Activated naive CD4-positive, alpha-beta T cell treated with anti-CD3 and anti-CD28 coated beads for 36 hours (primary cell): Measurements from ENCODE around the gene THSD4. TPM values are rescaled to one million over a fixed set of nuclear protein-coding genes. Genes with fewer than 3 reads are reported as not detected.

Experiments used
- CTCF ChIA-PET: fragments of 350-600 bp; sonication (Branson Sonifier 250); formaldehyde crosslinking; loops from one replicate; lab custom pipeline; 2021; ENCODE audit warnings: antibody characterized with exemption; lab: Charles Lee
- DNase-seq: peaks from one replicate; pipeline ENCODE4 v3.0.0-alpha.2; 2020
- H3K27ac Mint-ChIP-seq: one replicate; pipeline ENCODE4 v1.8.0; 2021; ENCODE audit warnings: mild to moderate bottlenecking, mixed read lengths
- H3K27me3 Mint-ChIP-seq: one replicate; pipeline ENCODE4 v1.8.0; 2021; ENCODE audit warnings: low read depth, mixed read lengths
- H3K36me3 Mint-ChIP-seq: one replicate; pipeline ENCODE4 v1.8.0; 2021; ENCODE audit warnings: low read depth, mixed read lengths
- H3K4me1 Mint-ChIP-seq: one replicate; pipeline ENCODE4 v1.8.0; 2021; ENCODE audit warnings: low read depth, mixed read lengths
- H3K4me3 Mint-ChIP-seq: one replicate; pipeline ENCODE4 v1.8.0; 2021; ENCODE audit warnings: mild to moderate bottlenecking, moderate library complexity, mixed read lengths
- H3K9me3 Mint-ChIP-seq: one replicate; pipeline ENCODE4 v1.8.0; 2021; ENCODE audit warnings: mixed read lengths
- intact Hi-C: fragments of 100-400 bp; cut with micrococcal nuclease; formaldehyde crosslinking; loops from one replicate; pipeline ENCODE4 v1.15.1; 2023
- total RNA-seq, 2 experiments: library from RNA; stranded (reverse); gene quantifications; one replicate each; pipeline ENCODE4 v1.2.3, GENCODE V29; 2021

Gene THSD4
- total RNA-seq, 2 experiments from 2014 or later: not detected

DNA sequence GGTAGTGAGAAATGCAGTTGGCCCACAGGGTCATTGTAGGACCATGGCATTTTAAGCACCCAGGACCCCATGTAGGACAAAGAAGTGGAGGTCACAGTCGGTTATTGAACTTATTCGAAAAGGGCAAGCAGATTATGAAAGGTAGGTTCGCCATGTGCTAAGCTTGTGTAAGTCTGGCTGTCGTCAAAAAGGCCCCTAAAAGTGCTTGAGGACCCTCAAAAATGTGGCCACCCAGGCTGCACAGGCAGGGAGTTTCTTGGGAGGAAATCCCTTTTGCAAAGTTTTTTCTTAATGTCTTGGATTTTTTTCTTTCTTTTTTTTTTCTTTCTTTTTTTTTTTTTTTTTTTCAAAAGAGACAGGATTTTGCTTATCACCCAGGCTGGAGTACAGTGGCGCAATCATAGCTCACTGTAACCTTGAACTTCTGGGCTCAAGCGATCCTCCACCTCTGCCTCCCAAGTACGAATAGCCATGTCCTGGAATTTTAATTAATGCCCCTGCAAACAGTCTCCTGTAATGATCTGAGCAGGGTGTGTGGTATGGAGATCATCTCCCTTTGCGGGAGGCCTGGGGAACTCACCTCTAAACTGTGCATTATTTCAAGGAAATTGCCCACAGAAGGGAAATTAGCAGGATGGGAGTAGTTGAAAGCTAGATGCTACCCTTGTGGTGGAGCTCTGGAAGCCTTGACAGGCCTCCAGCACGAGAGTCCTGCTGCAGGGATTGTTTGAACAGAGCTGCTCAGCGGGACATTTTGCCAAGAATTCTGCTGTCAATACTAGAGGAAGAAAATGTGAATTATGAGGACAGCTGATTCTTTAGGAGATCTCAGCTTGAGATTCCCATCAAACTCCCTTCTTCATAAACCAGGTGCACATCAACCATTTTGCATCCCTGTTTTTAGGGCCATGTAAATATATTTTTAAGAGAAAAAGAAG lies 28.4 kb downstream of the THSD4 start:
- Mint-ChIP-seq H3K36me3 (no peaks in the 10 kb centered on the region), H3K27ac (no peak overlapping the region), H3K27me3 (peaks cover 16% of the 10 kb centered on the region), H3K9me3 (no peaks in the 10 kb centered on the region), H3K4me1 (no peaks in the 10 kb centered on the region), H3K4me3 (no peak overlapping the region)
- CTCF ChIA-PET: no interaction called here
- intact Hi-C loops: no loop called here
- DNase-seq: no peak

GRCh38 chr15:71145648-71146047 lies 30.4 kb downstream of the THSD4 start:
- Mint-ChIP-seq H3K4me3 (no peak overlapping the region), H3K9me3 (no peaks in the 10 kb centered on the region), H3K36me3 (no peaks in the 10 kb centered on the region), H3K27ac (no peak overlapping the region), H3K27me3 (peaks cover 18% of the 10 kb centered on the region), H3K4me1 (no peaks in the 10 kb centered on the region)
- DNase-seq: no peak
- CTCF ChIA-PET: no interaction called here
- intact Hi-C loops: no loop called here

DNA sequence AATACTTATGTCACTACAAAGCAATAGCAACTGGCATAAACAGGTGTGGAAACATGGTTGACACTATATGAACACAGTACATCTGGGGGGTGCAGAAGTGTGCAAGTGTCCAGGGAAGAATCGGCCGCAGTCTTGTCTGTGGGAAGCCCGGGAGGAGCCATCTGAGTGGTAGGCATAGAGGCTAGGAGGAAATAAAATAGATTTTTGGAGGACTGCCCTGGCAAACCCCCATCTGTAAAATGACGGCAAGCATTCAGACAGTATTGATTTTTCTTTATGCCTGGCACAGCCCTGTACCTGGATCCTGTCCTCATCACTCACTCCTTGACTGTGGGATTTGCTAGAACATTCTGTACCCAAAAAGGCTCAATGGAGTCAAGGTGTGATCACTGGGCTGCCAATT lies 31.3 kb downstream of the THSD4 start:
- no peak overlapping the region for H3K27ac Mint-ChIP-seq
- CTCF ChIA-PET: interaction anchor here (0.7 kb wide), 1 partner anchor 32 kb away, joined by 3 read pairs; the partner anchor contains the start of gene THSD4
- intact Hi-C loops: no loop called here
- peaks cover 16% of the 10 kb centered on the region for H3K27me3 Mint-ChIP-seq
- H3K36me3 Mint-ChIP-seq: no peaks in the 10 kb centered on the region
- no peak for DNase-seq
- H3K9me3 Mint-ChIP-seq: no peaks in the 10 kb centered on the region
- no peaks in the 10 kb centered on the region for H3K4me1 Mint-ChIP-seq
- H3K4me3 Mint-ChIP-seq: no peak overlapping the region

DNA sequence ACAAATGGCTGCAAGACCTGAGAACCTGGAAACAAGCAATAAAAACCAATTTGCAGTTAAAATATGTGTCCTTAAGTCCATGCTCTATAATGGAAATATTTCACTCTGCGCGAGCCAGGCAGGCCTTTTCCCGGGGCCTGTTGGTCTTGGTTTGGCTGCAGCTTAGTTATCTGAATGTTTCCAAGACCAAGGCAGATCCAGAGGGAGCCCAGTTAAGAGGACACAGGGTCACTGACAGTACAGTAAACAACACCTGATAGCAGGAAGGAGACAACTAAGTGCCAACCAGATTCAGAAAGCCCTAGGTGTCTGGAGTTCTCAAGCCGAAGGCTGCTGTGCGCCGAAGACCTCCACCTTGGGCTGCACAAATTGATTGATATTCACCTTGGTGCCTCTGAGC lies 32.8 kb downstream of the THSD4 start:
- DNase-seq: no peak
- Mint-ChIP-seq H3K4me1 (no peaks in the 10 kb centered on the region), H3K9me3 (no peaks in the 10 kb centered on the region), H3K36me3 (no peaks in the 10 kb centered on the region), H3K27me3 (peaks cover 14% of the 10 kb centered on the region), H3K27ac (no peak overlapping the region), H3K4me3 (no peak overlapping the region)
- CTCF ChIA-PET: interaction anchor here (0.6 kb wide), 1 partner anchor 34 kb away, joined by 4 read pairs; no protein-coding TSS in a partner anchor
- intact Hi-C loops: no loop called here

GRCh38 chr15:71149646-71150557 lies 34.6 kb downstream of the THSD4 start:
- H3K4me1 Mint-ChIP-seq: no peaks in the 10 kb centered on the region
- H3K4me3 Mint-ChIP-seq: no peak overlapping the region
- peaks cover 4% of the 10 kb centered on the region for H3K27me3 Mint-ChIP-seq
- H3K9me3 Mint-ChIP-seq: no peaks in the 10 kb centered on the region
- intact Hi-C loops: no loop called here
- no peak for DNase-seq
- H3K36me3 Mint-ChIP-seq: no peaks in the 10 kb centered on the region
- H3K27ac Mint-ChIP-seq: no peak overlapping the region
- CTCF ChIA-PET: no interaction called here

- CTCF ChIA-PET: no interaction called here
- intact Hi-C loops: no loop called here
- H3K27ac Mint-ChIP-seq: no peak overlapping the region
- H3K36me3 Mint-ChIP-seq: no peaks in the 10 kb centered on the region
- no peak for DNase-seq
- H3K27me3 Mint-ChIP-seq: peaks cover 4% of the 10 kb centered on the region
- H3K4me3 Mint-ChIP-seq: no peak overlapping the region
- H3K4me1 Mint-ChIP-seq: no peaks in the 10 kb centered on the region
- no peaks in the 10 kb centered on the region for H3K9me3 Mint-ChIP-seq
Observed at GRCh38 chr15:71151081-71151480, 35.8 kb downstream of the THSD4 start.

DNA sequence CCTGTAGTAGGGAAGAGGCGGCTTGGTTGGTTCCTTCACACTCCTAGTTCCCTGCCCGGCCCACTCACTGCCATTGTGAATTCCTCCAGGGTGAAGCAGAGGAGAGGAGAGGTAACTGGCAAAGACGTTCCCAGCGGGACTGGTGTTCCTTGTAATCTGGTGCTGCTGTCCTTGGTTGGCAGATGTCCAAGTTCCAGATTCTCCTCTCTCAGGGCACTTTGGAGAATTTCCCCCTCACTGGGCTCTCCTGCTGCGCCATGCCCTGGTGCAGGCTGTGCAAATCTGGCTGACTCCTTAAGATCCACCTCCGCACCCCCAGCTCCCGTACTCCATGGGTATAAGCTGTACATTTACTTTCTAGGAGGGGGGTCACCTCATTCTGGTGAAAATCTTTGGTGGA lies 37.3 kb downstream of the THSD4 start:
- intact Hi-C loops: no loop called here
- Mint-ChIP-seq H3K27me3 (peaks cover 4% of the 10 kb centered on the region), H3K4me3 (no peak overlapping the region), H3K4me1 (no peaks in the 10 kb centered on the region), H3K27ac (no peak overlapping the region), H3K9me3 (no peaks in the 10 kb centered on the region), H3K36me3 (no peaks in the 10 kb centered on the region)
- DNase-seq: no peak
- CTCF ChIA-PET: no interaction called here

GRCh38 chr15:71153823-71154524 lies 38.7 kb downstream of the THSD4 start:
- H3K36me3 Mint-ChIP-seq: no peaks in the 10 kb centered on the region
- no peaks in the 10 kb centered on the region for H3K9me3 Mint-ChIP-seq
- intact Hi-C loops: no loop called here
- H3K4me1 Mint-ChIP-seq: no peaks in the 10 kb centered on the region
- peaks cover 4% of the 10 kb centered on the region for H3K27me3 Mint-ChIP-seq
- no peak overlapping the region for H3K4me3 Mint-ChIP-seq
- no peak for DNase-seq
- no peak overlapping the region for H3K27ac Mint-ChIP-seq
- CTCF ChIA-PET: no interaction called here

DNA sequence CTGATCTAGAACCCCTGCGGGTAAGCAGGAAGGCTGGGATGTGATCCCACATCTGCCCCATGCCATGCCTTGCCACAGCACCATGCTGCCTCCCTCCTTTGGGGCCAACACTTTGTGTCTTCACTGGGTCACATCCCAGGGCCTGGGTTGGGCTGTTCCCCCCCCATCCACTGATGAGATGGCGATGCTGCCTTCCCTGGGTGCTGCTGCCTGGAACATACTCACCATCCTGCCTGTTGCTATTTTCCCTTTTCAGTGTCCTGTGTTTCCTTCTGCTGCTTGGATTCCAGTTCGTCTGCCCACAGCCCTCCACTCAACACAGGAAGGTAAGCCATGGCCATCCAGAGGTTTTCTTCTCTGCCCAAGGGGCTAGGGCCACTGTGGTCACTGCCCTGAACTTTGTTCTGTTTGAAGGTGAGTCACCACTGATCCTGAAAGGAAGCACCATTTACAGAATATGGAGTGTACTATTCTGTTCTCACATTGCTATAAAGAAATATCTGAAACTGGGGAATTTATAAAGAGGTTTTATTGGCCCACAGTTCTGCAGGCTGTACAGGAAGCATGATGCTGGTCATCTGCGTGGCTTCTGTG lies 39.4 kb downstream of the THSD4 start:
- Mint-ChIP-seq H3K4me3 (no peak overlapping the region), H3K36me3 (no peaks in the 10 kb centered on the region)
- CTCF ChIA-PET: no interaction called here

GRCh38 chr15:71155534-71155933 lies 40.3 kb downstream of the THSD4 start:
- Mint-ChIP-seq H3K4me3 (no peak overlapping the region), H3K36me3 (no peaks in the 10 kb centered on the region), H3K27ac (no peak overlapping the region), H3K9me3 (no peaks in the 10 kb centered on the region), H3K4me1 (no peaks in the 10 kb centered on the region), H3K27me3 (peaks cover 3% of the 10 kb centered on the region)
- DNase-seq: no peak
- intact Hi-C loops: no loop called here
- CTCF ChIA-PET: no interaction called here

More for the DNA sequence above, 39.4 kb downstream of the THSD4 start:
- Mint-ChIP-seq H3K9me3 (no peaks in the 10 kb centered on the region), H3K27ac (no peak overlapping the region), H3K27me3 (peaks cover 3% of the 10 kb centered on the region), H3K4me1 (no peaks in the 10 kb centered on the region)
- intact Hi-C loops: no loop called here
- no peak for DNase-seq

DNA sequence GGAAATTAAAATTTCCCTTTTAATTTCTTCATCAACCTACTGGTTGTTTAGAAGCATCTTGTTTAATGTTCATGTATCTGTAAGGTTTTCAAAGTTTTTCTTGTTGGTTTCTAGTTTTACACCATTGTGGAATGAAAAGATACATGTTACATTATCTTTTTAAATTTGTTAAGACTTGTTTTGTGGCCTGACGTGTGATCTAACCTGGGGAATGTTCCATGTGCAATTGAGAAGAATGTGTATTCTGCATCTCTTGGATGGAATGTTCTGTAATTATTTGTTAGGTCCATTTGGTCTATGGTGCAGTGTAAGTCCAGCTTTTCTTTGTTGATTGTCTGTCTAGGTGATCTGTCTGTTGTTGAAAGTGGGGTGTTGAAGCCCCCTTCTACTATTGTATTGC lies 45.7 kb downstream of the THSD4 start:
- Mint-ChIP-seq H3K4me1 (no peaks in the 10 kb centered on the region), H3K9me3 (peaks cover 8% of the 10 kb centered on the region), H3K27ac (no peak overlapping the region), H3K36me3 (no peaks in the 10 kb centered on the region), H3K27me3 (peaks cover 25% of the 10 kb centered on the region), H3K4me3 (no peak overlapping the region)
- intact Hi-C loops: no loop called here
- CTCF ChIA-PET: no interaction called here
- DNase-seq: no peak

- H3K9me3 Mint-ChIP-seq: peaks cover 8% of the 10 kb centered on the region
- CTCF ChIA-PET: interaction anchor here (0.6 to 0.9 kb wide), 2 partner anchors 224 to 488 kb away, joined by 3 read pairs; no protein-coding TSS in a partner anchor
- no peaks in the 10 kb centered on the region for H3K36me3 Mint-ChIP-seq
- H3K27me3 Mint-ChIP-seq: peaks cover 35% of the 10 kb centered on the region
- intact Hi-C loops: no loop called here
- H3K4me1 Mint-ChIP-seq: no peaks in the 10 kb centered on the region
- H3K27ac Mint-ChIP-seq: no peak overlapping the region
- no peak for DNase-seq
- no peak overlapping the region for H3K4me3 Mint-ChIP-seq
Observed at GRCh38 chr15:71162309-71162708, 47.0 kb downstream of the THSD4 start.
